Neuronal stem cell (in vitro differentiated cells): Measurements from ENCODE around the gene C4orf51.

ENCODE experiments used
- DNase-seq: peaks from one replicate; pipeline ENCODE4 v3.0.0-alpha.2; 2013; ENCODE audit warnings: low spot score
- H2AFZ ChIP-seq: one replicate; pipeline ENCODE4 v1.6.1; 2013; ENCODE audit warnings: mild to moderate bottlenecking, low read length, inconsistent platforms
- H2AK5ac ChIP-seq: 2 replicates; pipeline ENCODE4 v1.6.1; 2013; ENCODE audit warnings: low read depth, mild to moderate bottlenecking, inconsistent platforms, low read length, moderate library complexity, mixed read lengths
- H2BK120ac ChIP-seq: 2 replicates; pipeline ENCODE4 v1.6.1; 2013; ENCODE audit warnings: low read depth, mild to moderate bottlenecking, inconsistent platforms, low read length, moderate library complexity, mixed read lengths
- H2BK12ac ChIP-seq: one replicate; pipeline ENCODE4 v1.6.1; 2013; ENCODE audit warnings: low read length, inconsistent platforms
- H2BK15ac ChIP-seq: 2 replicates; pipeline ENCODE4 v1.6.1; 2013; ENCODE audit warnings: mild to moderate bottlenecking, low read length, inconsistent platforms, mixed read lengths
- H2BK5ac ChIP-seq: one replicate; pipeline ENCODE4 v1.6.1; 2013; ENCODE audit warnings: inconsistent platforms, mild to moderate bottlenecking, low read length, moderate library complexity
- H3K14ac ChIP-seq: one replicate; pipeline ENCODE4 v1.6.1; 2013; ENCODE audit warnings: low read length, inconsistent platforms
- H3K18ac ChIP-seq: 2 replicates; pipeline ENCODE4 v1.6.1; 2013; ENCODE audit warnings: low read length, inconsistent platforms
- H3K23ac ChIP-seq: 2 replicates; pipeline ENCODE4 v1.6.1; 2013; ENCODE audit warnings: low read depth, mild to moderate bottlenecking, mixed read lengths, low read length, inconsistent platforms; ENCODE audit not compliant: poor library complexity
- H3K27ac ChIP-seq: replicated peaks from 3 replicates; pipeline ENCODE4 v1.5.1; 2013; ENCODE audit warnings: low read length, inconsistent platforms
- H3K27me3 ChIP-seq, 3 experiments: 2 replicates each; pipeline ENCODE4 v1.6.1; 2013; ENCODE audit warnings: low read length in 3 of 3, mild to moderate bottlenecking in 2 of 3, inconsistent platforms in 1 of 3, low read depth in 1 of 3, mixed read lengths in 1 of 3, moderate library complexity in 1 of 3; ENCODE audit not compliant: control insufficient read depth in 3 of 3, insufficient read depth in 3 of 3
- H3K36me3 ChIP-seq, 2 donors: replicated peaks in 1 of 2; 2 replicates each; pipeline ENCODE4 v1.6.1; 2013; ENCODE audit warnings: low read length in 2 of 2; ENCODE audit not compliant: control insufficient read depth in 2 of 2, insufficient read depth in 2 of 2
- H3K4ac ChIP-seq: 2 replicates; pipeline ENCODE4 v1.6.1; 2013; ENCODE audit warnings: inconsistent platforms, mild to moderate bottlenecking, low read length, moderate library complexity
- H3K4me1 ChIP-seq, 2 donors: 1 replicate in 1 of 2; 2 replicates in 1 of 2; pipeline ENCODE4 v1.6.1; 2013; ENCODE audit warnings: low read length in 2 of 2, low read depth in 1 of 2; ENCODE audit not compliant: control insufficient read depth in 2 of 2, insufficient read depth in 1 of 2
- H3K4me2 ChIP-seq: one replicate; pipeline ENCODE4 v1.6.1; 2013; ENCODE audit warnings: mild to moderate bottlenecking, low read length, inconsistent platforms; ENCODE audit not compliant: insufficient read depth, poor library complexity, severe bottlenecking
- H3K4me3 ChIP-seq, 2 donors: 2 replicates each; pipeline ENCODE4 v1.5.1; 2013; ENCODE audit warnings: low read length in 2 of 2, mild to moderate bottlenecking in 2 of 2, inconsistent platforms in 1 of 2, moderate library complexity in 1 of 2
- H3K79me1 ChIP-seq: one replicate; pipeline ENCODE4 v1.6.1; 2013; ENCODE audit warnings: low read depth, mild to moderate bottlenecking, inconsistent platforms, low read length, moderate library complexity
- H3K9ac ChIP-seq: one replicate; pipeline ENCODE4 v1.6.1; 2013; ENCODE audit warnings: mild to moderate bottlenecking, low read depth, low read length, inconsistent platforms; ENCODE audit not compliant: poor library complexity
- H3K9me3 ChIP-seq, 2 donors: replicated peaks in 1 of 2; 2 replicates each; pipeline versions ENCODE3 to v1.6.1; 2013; ENCODE audit warnings: low read length in 2 of 2, mild to moderate bottlenecking in 2 of 2, inconsistent platforms in 1 of 2, low read depth in 1 of 2, mixed read lengths in 1 of 2, moderate library complexity in 1 of 2; ENCODE audit not compliant: control insufficient read depth in 2 of 2, insufficient read depth in 1 of 2
- H4K8ac ChIP-seq: one replicate; pipeline ENCODE4 v1.6.1; 2013; ENCODE audit warnings: low read depth, mild to moderate bottlenecking, inconsistent platforms, low read length, moderate library complexity
- H4K91ac ChIP-seq: one replicate; pipeline ENCODE4 v1.6.1; 2013; ENCODE audit warnings: low read length, low read depth, mild to moderate bottlenecking, inconsistent platforms; ENCODE audit not compliant: poor library complexity
- WGBS, 2 donors: extraction: QIAGEN DNeasy Blood & Tissue Kit; methylation state at CpG; one replicate each; pipeline ENCODE4 v1.1.7; 2013; ENCODE audit warnings: missing lambda C conversion rate in 2 of 2, mixed read lengths in 1 of 2; ENCODE audit not compliant: insufficient read length in 2 of 2, insufficient replicate concordance in 1 of 2; ENCODE audit errors: extremely low coverage in 2 of 2; 5-methylcytosine and 5-hydroxymethylcytosine counted together

The C4orf51 gene

GRCh38 chr4:145697332-145697731 lies 17.4 kb downstream of the C4orf51 start:
- Histone ChIP-seq H3K4me3 (no peak overlapping the region), H3K36me3 (no peaks in the 10 kb centered on the region), H2AFZ (no peak overlapping the region), H3K14ac (no peak overlapping the region), H2BK12ac (no peak overlapping the region), H3K4me1 (no peaks in the 10 kb centered on the region), H3K4me2 (no peak overlapping the region), H2BK120ac (no peak overlapping the region), H3K79me1 (no peaks in the 10 kb centered on the region), H3K18ac (no peak overlapping the region), H3K4ac (no peak overlapping the region), H4K91ac (no peak overlapping the region), H2BK5ac (no peak overlapping the region), H2BK15ac (no peak overlapping the region), H4K8ac (no peak overlapping the region), H3K9ac (no peak overlapping the region), H2AK5ac (no peak overlapping the region), H3K27me3 (no peaks in the 10 kb centered on the region), H3K9me3 (no peaks in the 10 kb centered on the region), H3K27ac (no peak overlapping the region), H3K23ac (no peak overlapping the region)
- DNase-seq = no peak
- WGBS, 2 donors = no CpG with 5 or more reads among the region's 2 CpGs

DNA sequence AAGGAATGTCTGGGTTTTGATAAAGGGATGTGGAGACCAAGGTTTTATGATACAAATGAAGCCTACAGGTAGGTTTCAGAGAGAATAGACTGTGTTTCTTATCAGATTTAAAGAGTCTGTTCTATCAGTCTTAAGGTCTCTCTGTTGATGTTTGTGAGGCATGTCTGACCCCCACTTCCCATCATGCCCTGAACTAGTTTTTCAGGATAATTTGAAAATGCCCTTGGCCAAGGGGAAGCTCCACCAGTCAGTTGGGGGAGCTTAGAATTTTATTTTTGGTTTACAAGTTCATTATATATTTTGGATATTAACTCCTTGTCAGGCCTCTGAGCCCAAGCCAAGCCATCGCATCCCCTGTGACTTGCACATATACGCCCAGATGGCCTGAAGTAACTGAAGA lies 18.6 kb downstream of the C4orf51 start:
- no peak overlapping the region for H3K23ac ChIP-seq
- H3K9me3 ChIP-seq = no peaks in the 10 kb centered on the region
- H2BK5ac ChIP-seq = no peak overlapping the region
- no peaks in the 10 kb centered on the region for H3K79me1 ChIP-seq
- H2BK12ac ChIP-seq = no peak overlapping the region
- H4K8ac ChIP-seq = no peak overlapping the region
- no peak overlapping the region for H3K9ac ChIP-seq
- H3K27ac ChIP-seq = no peak overlapping the region
- H3K4me2 ChIP-seq = no peak overlapping the region
- no peaks in the 10 kb centered on the region for H3K4me1 ChIP-seq
- H3K14ac ChIP-seq = no peak overlapping the region
- H4K91ac ChIP-seq = no peak overlapping the region
- no peak overlapping the region for H2AK5ac ChIP-seq
- H2BK120ac ChIP-seq = no peak overlapping the region
- no peak overlapping the region for H3K18ac ChIP-seq
- no CpG with 5 or more reads among the region's 2 CpGs for WGBS, 2 donors
- no peak overlapping the region for H2BK15ac ChIP-seq
- no peaks in the 10 kb centered on the region for H3K27me3 ChIP-seq
- no peak for DNase-seq
- H2AFZ ChIP-seq = no peak overlapping the region
- H3K4me3 ChIP-seq = no peak overlapping the region
- no peaks in the 10 kb centered on the region for H3K36me3 ChIP-seq
- no peak overlapping the region for H3K4ac ChIP-seq

DNA sequence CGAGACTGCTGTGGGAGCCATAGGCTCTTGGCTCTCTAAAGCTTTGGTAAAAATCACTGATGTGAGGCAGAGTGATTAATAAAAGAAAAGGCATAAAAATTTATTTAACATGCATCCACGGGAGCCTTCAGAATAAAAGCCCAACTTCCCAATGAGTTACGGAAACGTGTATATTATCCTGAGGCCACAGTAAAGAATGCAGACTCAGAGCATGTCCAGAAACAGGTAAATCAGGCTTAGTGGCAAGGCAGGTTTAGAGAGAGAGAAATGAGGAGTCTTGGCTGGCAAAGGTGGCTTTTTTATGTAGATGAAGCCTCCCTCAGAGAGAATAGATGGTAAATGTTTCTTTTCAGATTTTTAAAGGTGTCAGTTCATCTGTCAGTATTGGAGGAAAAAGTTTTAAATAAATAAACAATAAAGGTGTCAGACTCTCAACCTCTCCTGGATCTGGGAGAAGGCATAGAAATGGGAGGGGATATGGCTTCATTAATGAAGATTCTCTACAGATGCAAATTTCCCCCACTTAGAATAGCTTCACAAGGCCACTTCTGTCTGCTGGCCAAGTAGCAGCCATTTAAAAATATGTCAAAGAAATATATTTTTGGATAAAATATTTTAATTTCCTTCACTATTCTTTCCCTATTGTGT lies 24.0 kb downstream of the C4orf51 start:
- Histone ChIP-seq H2BK120ac (no peak overlapping the region), H3K18ac (no peak overlapping the region), H4K8ac (no peak overlapping the region), H3K14ac (no peak overlapping the region), H3K9me3 (peaks cover 0 to 5% of the 10 kb centered on the region in 2 donors), H3K27me3 (no peaks in the 10 kb centered on the region), H2BK15ac (no peak overlapping the region), H2BK12ac (no peak overlapping the region), H2AK5ac (no peak overlapping the region), H2AFZ (no peak overlapping the region), H3K4me2 (no peak overlapping the region), H2BK5ac (no peak overlapping the region), H3K9ac (no peak overlapping the region), H3K4me1 (no peaks in the 10 kb centered on the region), H3K23ac (no peak overlapping the region), H3K79me1 (no peaks in the 10 kb centered on the region), H3K27ac (no peak overlapping the region), H3K4ac (no peak overlapping the region), H4K91ac (no peak overlapping the region), H3K36me3 (no peaks in the 10 kb centered on the region), H3K4me3 (no peak overlapping the region)
- no CpG with 5 or more reads among the region's 4 CpGs for WGBS, 2 donors
- no peak for DNase-seq

GRCh38 chr4:145709336-145709735 lies 29.4 kb downstream of the C4orf51 start:
- H3K27me3 ChIP-seq = no peaks in the 10 kb centered on the region
- no peak overlapping the region for H4K91ac ChIP-seq
- no peak overlapping the region for H3K9ac ChIP-seq
- H3K4me2 ChIP-seq = no peak overlapping the region
- no peak overlapping the region for H2BK5ac ChIP-seq
- H3K4ac ChIP-seq = no peak overlapping the region
- no peak overlapping the region for H3K4me3 ChIP-seq
- H3K79me1 ChIP-seq = no peaks in the 10 kb centered on the region
- H4K8ac ChIP-seq = no peak overlapping the region
- H3K36me3 ChIP-seq = no peaks in the 10 kb centered on the region
- H3K23ac ChIP-seq = no peak overlapping the region
- H3K27ac ChIP-seq = no peak overlapping the region
- peaks cover 0 to 14% of the 10 kb centered on the region in 2 donors for H3K9me3 ChIP-seq
- H3K18ac ChIP-seq = no peak overlapping the region
- H3K4me1 ChIP-seq = no peaks in the 10 kb centered on the region
- WGBS, 2 donors = no CpG with 5 or more reads among the region's 1 CpG
- H2BK15ac ChIP-seq = no peak overlapping the region
- no peak overlapping the region for H2BK12ac ChIP-seq
- DNase-seq = no peak
- no peak overlapping the region for H2AFZ ChIP-seq
- H2BK120ac ChIP-seq = no peak overlapping the region
- no peak overlapping the region for H2AK5ac ChIP-seq
- H3K14ac ChIP-seq = no peak overlapping the region
